A673 (cell line): Measurements from ENCODE around the gene ACLY. TPM values are rescaled to one million over a fixed set of nuclear protein-coding genes. Genes with fewer than 3 reads are reported as not detected.

Experiments used
- BruUV-seq: library from RNA; stranded (reverse); fragments of 400-500 nt; replicated peaks from 2 replicates; lab custom pipeline; 2021; lab: Mats Ljungman, UMichigan
- CTCF ChIA-PET: fragments of 300-600 bp; sonication (Branson Sonifier 250); formaldehyde crosslinking; loops from one replicate; lab custom pipeline; 2022; ENCODE audit warnings: antibody characterized with exemption; lab: Charles Lee
- POLR2A ChIA-PET: fragments of 300-600 bp; sonication (Branson Sonifier 250); formaldehyde crosslinking; loops from one replicate; lab custom pipeline; 2022; ENCODE audit warnings: antibody characterized with exemption; ENCODE audit not compliant: low non-redundant PET; lab: Charles Lee
- DNase-seq: peaks from one replicate; pipeline ENCODE4 v3.0.0-alpha.2; 2015; ENCODE audit warnings: low spot score
- H3K27ac ChIP-seq: fragments of 200-600 bp; sonication (generic); 2 replicates; pipeline ENCODE4 v1.5.1; 2016; ENCODE audit warnings: mixed run types, low read depth, mild to moderate bottlenecking, mixed read lengths, antibody characterized with exemption, low read length; ENCODE audit not compliant: poor library complexity, severe bottlenecking
- H3K27me3 ChIP-seq: fragments of 200-600 bp; sonication (generic); replicated peaks from 2 replicates; pipeline ENCODE4 v1.6.1; 2017; ENCODE audit warnings: mixed run types, low read depth, mild to moderate bottlenecking, mixed read lengths, antibody characterized with exemption, low read length; ENCODE audit not compliant: insufficient read depth, poor library complexity
- H3K36me3 ChIP-seq: fragments of 200-600 bp; sonication (generic); 2 replicates; pipeline ENCODE4 v1.6.1; 2016; ENCODE audit warnings: mixed run types, mild to moderate bottlenecking, mixed read lengths, antibody characterized with exemption, low read length; ENCODE audit not compliant: insufficient read depth, poor library complexity, severe bottlenecking
- H3K4me1 ChIP-seq: fragments of 200-600 bp; sonication (generic); 2 replicates; pipeline ENCODE4 v1.6.1; 2017; ENCODE audit warnings: mixed run types, mild to moderate bottlenecking, mixed read lengths, antibody characterized with exemption, low read length; ENCODE audit not compliant: insufficient read depth, poor library complexity, severe bottlenecking
- H3K4me3 ChIP-seq: fragments of 200-600 bp; sonication (generic); 2 replicates; pipeline ENCODE4 v1.5.1; 2016; ENCODE audit warnings: low read depth, mixed run types, mild to moderate bottlenecking, mixed read lengths, low read length; ENCODE audit not compliant: poor library complexity, severe bottlenecking
- H3K9me3 ChIP-seq: fragments of 200-600 bp; sonication (generic); 2 replicates; pipeline ENCODE4 v1.6.1; 2016; ENCODE audit warnings: mixed run types, low read depth, mild to moderate bottlenecking, mixed read lengths, antibody characterized with exemption, low read length; ENCODE audit not compliant: poor library complexity, severe bottlenecking
- EZH2 ChIP-seq: fragments of 200-600 bp; sonication (generic); IDR thresholded peaks from 2 replicates; pipeline ENCODE4 v1.6.1; 2017; ENCODE audit warnings: borderline replicate concordance, low read depth, mild to moderate bottlenecking, mixed read lengths, antibody characterized with exemption, low read length; ENCODE audit not compliant: poor library complexity, severe bottlenecking
- intact Hi-C: fragments of 100-400 bp; cut with micrococcal nuclease; formaldehyde crosslinking; loops from one replicate; pipeline ENCODE4 v1.10.0; 2022; ENCODE audit not compliant: unreplicated experiment
- total RNA-seq: library from RNA; stranded (reverse); gene quantifications from 2 replicates; pipeline ENCODE4 v1.2.3, GENCODE V29; 2021
- TF ChIP-seq, protein P1 (sequence below): fragments of 300-800, 200-600 bp; sonication (generic); conservative IDR thresholded peaks from 2 replicates; pipeline ENCODE4 v1.5.1; 2017; ENCODE audit warnings: low read depth, mild to moderate bottlenecking, antibody characterized with exemption, low read length, moderate library complexity, mixed read lengths

ACLY gene
- total RNA-seq, 1 experiment from 2014 or later, result 175 TPM

DNA sequence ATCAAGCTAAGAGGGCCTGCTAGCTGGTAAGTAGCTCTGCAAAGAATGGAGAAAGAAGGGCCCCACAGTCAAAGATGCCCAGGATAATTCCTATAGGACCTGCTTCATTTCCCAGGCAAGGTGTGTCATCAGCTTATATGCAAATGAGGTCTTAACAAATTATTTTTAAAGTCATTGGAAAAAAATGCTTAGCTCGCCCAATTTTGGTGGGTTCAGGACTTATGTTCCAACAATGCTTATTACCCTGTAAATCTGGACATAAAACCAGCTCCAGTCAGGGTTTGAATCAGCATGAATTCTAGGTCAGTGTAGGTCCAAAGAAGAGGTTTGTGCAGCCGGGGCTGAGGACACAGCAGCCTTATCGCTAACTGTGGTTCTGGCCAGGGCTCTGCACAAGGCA, 25.4 kb downstream of the ACLY start:
- Histone ChIP-seq H3K27ac (no peak overlapping the region), H3K36me3 (peaks cover 77% of the 10 kb centered on the region), H3K4me1 (no peaks in the 10 kb centered on the region), H3K27me3 (no peaks in the 10 kb centered on the region), H3K9me3 (no peaks in the 10 kb centered on the region), H3K4me3 (no peak overlapping the region)
- no TSS peak for BruUV-seq
- no peak for DNase-seq
- ChIA-PET POLR2A (no interaction called here), CTCF (no interaction called here)
- intact Hi-C loops, result no loop called here
- TF ChIP-seq, protein P1, sequence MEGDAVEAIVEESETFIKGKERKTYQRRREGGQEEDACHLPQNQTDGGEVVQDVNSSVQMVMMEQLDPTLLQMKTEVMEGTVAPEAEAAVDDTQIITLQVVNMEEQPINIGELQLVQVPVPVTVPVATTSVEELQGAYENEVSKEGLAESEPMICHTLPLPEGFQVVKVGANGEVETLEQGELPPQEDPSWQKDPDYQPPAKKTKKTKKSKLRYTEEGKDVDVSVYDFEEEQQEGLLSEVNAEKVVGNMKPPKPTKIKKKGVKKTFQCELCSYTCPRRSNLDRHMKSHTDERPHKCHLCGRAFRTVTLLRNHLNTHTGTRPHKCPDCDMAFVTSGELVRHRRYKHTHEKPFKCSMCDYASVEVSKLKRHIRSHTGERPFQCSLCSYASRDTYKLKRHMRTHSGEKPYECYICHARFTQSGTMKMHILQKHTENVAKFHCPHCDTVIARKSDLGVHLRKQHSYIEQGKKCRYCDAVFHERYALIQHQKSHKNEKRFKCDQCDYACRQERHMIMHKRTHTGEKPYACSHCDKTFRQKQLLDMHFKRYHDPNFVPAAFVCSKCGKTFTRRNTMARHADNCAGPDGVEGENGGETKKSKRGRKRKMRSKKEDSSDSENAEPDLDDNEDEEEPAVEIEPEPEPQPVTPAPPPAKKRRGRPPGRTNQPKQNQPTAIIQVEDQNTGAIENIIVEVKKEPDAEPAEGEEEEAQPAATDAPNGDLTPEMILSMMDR, result no peak
- no peak for TF ChIP-seq EZH2

DNA sequence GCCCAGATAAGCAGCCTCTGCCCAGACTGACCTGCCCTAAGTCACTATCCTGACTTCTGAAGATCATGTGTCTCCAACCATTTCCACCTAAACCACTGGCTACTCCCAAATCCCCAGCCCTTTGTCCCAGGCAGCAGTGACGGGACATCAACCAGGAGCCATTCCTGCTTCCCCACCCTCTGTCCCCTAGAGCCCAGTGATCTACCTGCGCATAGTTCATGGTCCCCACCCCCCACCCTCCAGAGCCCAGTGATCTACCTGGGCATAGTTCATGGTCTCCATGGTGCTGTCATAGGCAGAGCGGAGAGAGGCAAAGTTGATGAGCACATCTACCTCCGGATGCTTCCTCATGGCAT, 26.8 kb downstream of the ACLY start:
- TF ChIP-seq EZH2, result no peak
- TF ChIP-seq, protein P1, result no peak
- no peaks in the 10 kb centered on the region for H3K9me3 ChIP-seq
- ChIA-PET CTCF (no interaction called here), POLR2A (no interaction called here)
- no peaks in the 10 kb centered on the region for H3K27me3 ChIP-seq
- BruUV-seq, result no TSS peak
- H3K4me3 ChIP-seq, result no peak overlapping the region
- H3K36me3 ChIP-seq, result peaks cover 67% of the 10 kb centered on the region
- no peaks in the 10 kb centered on the region for H3K4me1 ChIP-seq
- DNase-seq, result no peak
- intact Hi-C loops, result no loop called here
- H3K27ac ChIP-seq, result no peak overlapping the region

DNA sequence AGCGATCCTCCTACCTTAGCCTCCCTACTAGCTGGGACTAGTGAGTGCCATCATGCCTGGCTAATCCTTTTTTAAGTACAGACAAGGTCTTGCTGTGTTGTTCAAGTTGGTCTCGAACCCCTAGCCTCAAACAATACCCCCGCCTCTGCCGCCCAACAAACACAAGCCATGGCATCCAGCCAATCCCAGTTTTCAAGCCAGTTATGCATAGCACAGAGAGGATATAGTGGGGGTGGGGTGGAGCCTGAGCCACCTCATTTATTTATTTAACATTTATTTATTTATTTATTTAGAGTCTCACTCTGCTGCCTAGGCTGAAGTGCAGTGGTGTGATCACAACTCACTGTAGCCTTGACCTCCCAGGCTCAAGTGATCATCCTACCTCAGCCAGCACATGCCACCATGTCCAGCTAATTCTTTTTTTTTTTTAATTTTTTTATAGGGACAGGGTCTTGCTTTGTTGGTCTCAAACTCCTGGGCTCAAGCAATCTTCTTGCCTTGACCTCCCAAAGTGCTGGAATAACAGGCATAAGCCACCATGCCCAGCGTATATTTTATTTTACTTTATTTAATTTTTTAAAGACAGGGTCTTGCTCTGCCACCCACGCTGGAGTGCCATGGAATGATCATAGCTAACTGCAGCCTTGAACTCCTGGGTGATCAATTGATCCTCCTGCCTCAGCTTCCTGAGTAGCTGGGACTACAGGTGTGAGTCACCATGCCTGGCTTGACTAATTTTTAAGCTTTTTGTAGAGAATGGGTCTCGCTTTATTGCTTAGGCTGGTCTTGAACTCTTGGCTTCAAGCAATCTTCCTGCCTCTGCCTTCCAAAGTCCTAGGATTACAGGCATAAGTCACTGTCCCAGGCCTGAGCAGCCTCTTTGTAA, 27.4 kb downstream of the ACLY start:
- H3K27ac ChIP-seq, result no peak overlapping the region
- no peaks in the 10 kb centered on the region for H3K27me3 ChIP-seq
- no TSS peak for BruUV-seq
- POLR2A ChIA-PET, result no interaction called here
- no peaks in the 10 kb centered on the region for H3K4me1 ChIP-seq
- TF ChIP-seq, protein P1, result no peak
- no peak for TF ChIP-seq EZH2
- H3K4me3 ChIP-seq, result no peak overlapping the region
- intact Hi-C loops, result no loop called here
- no peaks in the 10 kb centered on the region for H3K9me3 ChIP-seq
- peaks cover 65% of the 10 kb centered on the region for H3K36me3 ChIP-seq
- CTCF ChIA-PET, result interaction anchor here (0.6 kb wide), 1 partner anchor 21 kb away, joined by 3 read pairs; no protein-coding TSS in a partner anchor
- no peak for DNase-seq
